K562 (cell line): ENCODE measurements around the gene BCAS4. TPM values are rescaled to one million over a fixed set of nuclear protein-coding genes. Genes with fewer than 3 reads are reported as not detected.
"Not testable (repeated sequence)": the region's sequence is repeated elsewhere in the genome, so short reads cannot be mapped to it uniquely, and the experiment has no call there.

Experiments used
- ATAC-seq: fragments of 200-7000 bp; cut with Tn5 transposase; 3 replicates; pipeline ENCODE4 v1.9.1; 2020; ENCODE audit warnings: moderate library complexity
- BruUV-seq: library from RNA; stranded (reverse); fragments of 400-500 nt; replicated peaks from 2 replicates; lab custom pipeline; 2021; lab: Mats Ljungman, UMichigan
- CTCF ChIA-PET: fragments of 300-600 bp; formaldehyde crosslinking; extraction: SDS; loops from one replicate; lab custom pipeline; 2021; ENCODE audit warnings: low intra/inter-chr PET ratio; lab: Yijun Ruan, JAX
- POLR2A ChIA-PET: fragments of 300-600, 350-650 bp; sonication (Branson Sonifier 250); formaldehyde crosslinking; extraction: SDS; loops from one replicate; lab custom pipeline; 2021; ENCODE audit warnings: antibody characterized with exemption, inconsistent platforms; lab: Yijun Ruan, JAX
- DNase-seq, 4 experiments: peaks; one replicate each; pipeline versions ENCODE4 v3.0.0 to v3.0.0-alpha.2; 2011 to 2018; ENCODE audit warnings: low spot score in 3 of 4, mixed read lengths in 3 of 4; ENCODE audit errors: extremely low read depth in 1 of 4
- FAIRE-seq: peaks from 2 replicates; lab custom pipeline; 2011; peaks lifted over from hg19 to GRCh38; lab: Jason Lieb, UNC
- H2AFZ ChIP-seq: 2 replicates; pipeline ENCODE4 v1.6.0; 2011; ENCODE audit warnings: low read depth, low read length, control low read depth, inconsistent platforms
- H3K27ac ChIP-seq: fragments of 200-600 bp; 3 replicates; pipeline ENCODE4 v1.8.0; 2011; ENCODE audit warnings: low read depth, mild to moderate bottlenecking, control low read depth, inconsistent platforms, low read length, moderate library complexity, mixed read lengths; ENCODE audit errors: extremely low read depth
- H3K27me3 ChIP-seq, 2 experiments: fragments of 300-600 bp in 1 of 2; 2 replicates in 1 of 2; 3 replicates in 1 of 2; pipeline versions ENCODE4 v1.6.0 to v1.8.0; 2011; ENCODE audit warnings: inconsistent platforms in 2 of 2, low read length in 2 of 2, mild to moderate bottlenecking in 1 of 2, mixed read lengths in 1 of 2, moderate library complexity in 1 of 2; ENCODE audit not compliant: control insufficient read depth in 2 of 2, insufficient read depth in 2 of 2
- H3K36me3 ChIP-seq: fragments of 300-600 bp; 3 replicates; pipeline ENCODE4 v1.8.0; 2011; ENCODE audit warnings: mild to moderate bottlenecking, low read length, inconsistent platforms; ENCODE audit not compliant: control insufficient read depth, insufficient read depth
- H3K4me1 ChIP-seq, 2 experiments: fragments of 200-600 bp in 1 of 2; replicated peaks in 1 of 2; 2 replicates in 1 of 2; 3 replicates in 1 of 2; pipeline versions ENCODE4 v1.5.1 to v1.8.0; 2011; ENCODE audit warnings: inconsistent platforms in 2 of 2, low read length in 2 of 2, mild to moderate bottlenecking in 1 of 2, mixed read lengths in 1 of 2, moderate library complexity in 1 of 2; ENCODE audit not compliant: control insufficient read depth in 2 of 2, insufficient read depth in 2 of 2
- H3K4me2 ChIP-seq: 2 replicates; pipeline ENCODE4 v1.6.1; 2011; ENCODE audit warnings: low read length, control low read depth, inconsistent platforms, mixed read lengths; ENCODE audit not compliant: insufficient read depth
- H3K4me3 ChIP-seq: fragments of 200-600 bp; sonication (generic), shearing (Covaris generic); 2 replicates; pipeline ENCODE4 v1.5.1; 2016; ENCODE audit warnings: control low read depth, inconsistent platforms
- H3K79me2 ChIP-seq: fragments of 200-600 bp; 3 replicates; pipeline ENCODE4 v1.8.0; 2011; ENCODE audit warnings: low read length, inconsistent platforms; ENCODE audit not compliant: control insufficient read depth, insufficient read depth
- H3K9ac ChIP-seq, 2 experiments: 2 replicates each; pipeline versions ENCODE4 v1.6.0 to v1.6.1; 2011; ENCODE audit warnings: low read depth in 2 of 2, low read length in 2 of 2, control low read depth in 1 of 2, inconsistent platforms in 1 of 2, mild to moderate bottlenecking in 1 of 2, mixed read lengths in 1 of 2; ENCODE audit not compliant: insufficient read depth in 1 of 2
- H3K9me1 ChIP-seq: one replicate; pipeline ENCODE4 v1.6.0; 2011; ENCODE audit warnings: inconsistent platforms, mild to moderate bottlenecking, low read length, moderate library complexity; ENCODE audit not compliant: control insufficient read depth, insufficient read depth
- H3K9me3 ChIP-seq: replicated peaks from 2 replicates; pipeline ENCODE4 v1.5.1; 2011; ENCODE audit warnings: low read depth, low read length, inconsistent platforms; ENCODE audit not compliant: control insufficient read depth, insufficient read depth
- H4K20me1 ChIP-seq: replicated peaks from 2 replicates; pipeline ENCODE4 v1.6.1; 2011; ENCODE audit warnings: low read length, inconsistent platforms, mixed read lengths; ENCODE audit not compliant: control insufficient read depth, insufficient read depth
- C11orf30 ChIP-seq: fragments of 450-650 bp; IDR thresholded peaks from 2 replicates; pipeline ENCODE4 v1.6.1; 2016; ENCODE audit warnings: low read depth, mild to moderate bottlenecking
- ZBTB11 ChIP-seq, 3 experiments: fragments of 200-800 bp in 1 of 3; fragments of 250-450 bp in 1 of 3; fragments of 450-650 bp in 1 of 3; sonication (Bioruptor Pico) in 1 of 3; sonication (Bioruptor generic) in 1 of 3; formaldehyde crosslinking in 1 of 3; IDR thresholded peaks; 2 replicates each; pipeline versions ENCODE4 v1.6.1 to v1.8.0; 2016 to 2022; ENCODE audit warnings: mild to moderate bottlenecking in 2 of 3, missing genetic modification characterization in 2 of 3, missing compliant biosample characterization in 1 of 3, moderate library complexity in 1 of 3
- ZNF316 ChIP-seq: fragments of 450-650 bp; IDR thresholded peaks from 2 replicates; pipeline ENCODE4 v1.6.1; 2016
- WGBS: fragments of 100-300 bp; shearing (Covaris generic); methylation state at CpG from one replicate; pipeline ENCODE4 v1.1.6; 2016; ENCODE audit warnings: low coverage, mixed read lengths; ENCODE audit not compliant: insufficient coverage; ENCODE audit errors: missing lambda C conversion rate; 5-methylcytosine and 5-hydroxymethylcytosine counted together
- in situ Hi-C: fragments of 300-500 bp; cut with MboI; formaldehyde crosslinking; loops from 4 replicates; pipeline ENCODE4 v1.15.0; 2018; ENCODE audit warnings: inconsistent platforms, mixed read lengths
- intact Hi-C: fragments of 100-400 bp; cut with micrococcal nuclease; formaldehyde crosslinking; loops from 2 replicates; pipeline ENCODE4 v1.14.2; 2022
- polyA plus RNA-seq, 8 experiments: library from polyadenylated mRNA; depleted of rRNA in 4 of 8; stranded (reverse) in 5 of 8; unstranded in 3 of 8; fragments of >200 nt; fragmentation: Nextera tagmentation in 2 of 8; fragmentation: Illumina TruSeq in 1 of 8; extraction: Ambion mirVana in 2 of 8; extraction: Trizol in 1 of 8; gene quantifications; 2 replicates each; pipeline versions ENCODE4 v1.2.1 to v1.2.3, GENCODE V29; 2011 to 2014; ENCODE audit warnings: inconsistent platforms in 1 of 8, missing spikeins in 1 of 8
- total RNA-seq, 7 experiments: library from RNA; depleted of rRNA in 6 of 7; stranded (reverse); fragments of >200 nt in 6 of 7; fragmentation: Illumina TruSeq in 2 of 7; extraction: Trizol in 2 of 7; gene quantifications; 2 replicates each; pipeline versions ENCODE4 v1.2.1 to v1.2.3, GENCODE V29; 2011 to 2021; ENCODE audit warnings: low replicate concordance in 1 of 7

The BCAS4 gene
- total and polyA plus RNA-seq, 9 of the 15 experiments (the other 6 are each of a cell fraction or from before 2014, with no cell fraction given): 0.15 to 2.3 (median 0.47) TPM

- intact Hi-C loops, H3K27ac ChIP-seq: not testable (repeated sequence)
Observed at GRCh38 chr20:50769551-50770085, 25.2 kb upstream of the BCAS4 start.

GRCh38 chr20:50771419-50772080, 23.3 kb upstream of the BCAS4 start:
- POLR2A ChIA-PET, H2AFZ ChIP-seq, in situ Hi-C loops, H3K27ac ChIP-seq, H3K4me2 ChIP-seq, H3K4me3 ChIP-seq, CTCF ChIA-PET, H3K9ac ChIP-seq, DNase-seq, H3K79me2 ChIP-seq, H3K9me1 ChIP-seq, intact Hi-C loops, ATAC-seq, H3K36me3 ChIP-seq, BruUV-seq, H3K9me3 ChIP-seq, H3K27me3 ChIP-seq, H4K20me1 ChIP-seq: not testable (repeated sequence)
- H3K4me1 ChIP-seq: peaks cover 16 to 32% of the 10 kb centered on the region in 2 experiments
- 50% methylated on average over 2 of the region's 8 CpGs for WGBS
- peak; percentile 71 for FAIRE-seq
- TF ChIP-seq ZNF316 (peak; percentile 31), C11orf30 (peak; percentile 31; the same call in 1 of the 2 replicates), ZBTB11 (CRISPR knock-in tag; IDR thresholded peaks at IDR 0.05) (peak in 1 of 3 experiments; percentile 5; a peak in 1 of 6 replicates)

More at GRCh38 chr20:50769551-50770085, 25.2 kb upstream of the BCAS4 start:
- ATAC-seq, H3K9me1 ChIP-seq, H3K9ac ChIP-seq, POLR2A ChIA-PET, H4K20me1 ChIP-seq, H3K4me3 ChIP-seq, H3K9me3 ChIP-seq, H3K79me2 ChIP-seq, CTCF ChIA-PET, in situ Hi-C loops, H3K4me2 ChIP-seq, H2AFZ ChIP-seq, DNase-seq, FAIRE-seq, H3K27me3 ChIP-seq, BruUV-seq, H3K36me3 ChIP-seq: not testable (repeated sequence)
- 71% methylated on average over 6 of the region's 12 CpGs for WGBS
- H3K4me1 ChIP-seq: peaks cover 20 to 35% of the 10 kb centered on the region in 2 experiments
